GM12801 (cell line): ENCODE data around the gene HOXA10.

Source experiments
- TF ChIP-seq, protein P1 (sequence below): IDR thresholded peaks from one replicate; pipeline ENCODE4 v1.5.1; 2011; ENCODE audit warnings: control low read depth; ENCODE audit not compliant: insufficient read length; ENCODE audit errors: extremely low read depth

The HOXA10 gene

DNA sequence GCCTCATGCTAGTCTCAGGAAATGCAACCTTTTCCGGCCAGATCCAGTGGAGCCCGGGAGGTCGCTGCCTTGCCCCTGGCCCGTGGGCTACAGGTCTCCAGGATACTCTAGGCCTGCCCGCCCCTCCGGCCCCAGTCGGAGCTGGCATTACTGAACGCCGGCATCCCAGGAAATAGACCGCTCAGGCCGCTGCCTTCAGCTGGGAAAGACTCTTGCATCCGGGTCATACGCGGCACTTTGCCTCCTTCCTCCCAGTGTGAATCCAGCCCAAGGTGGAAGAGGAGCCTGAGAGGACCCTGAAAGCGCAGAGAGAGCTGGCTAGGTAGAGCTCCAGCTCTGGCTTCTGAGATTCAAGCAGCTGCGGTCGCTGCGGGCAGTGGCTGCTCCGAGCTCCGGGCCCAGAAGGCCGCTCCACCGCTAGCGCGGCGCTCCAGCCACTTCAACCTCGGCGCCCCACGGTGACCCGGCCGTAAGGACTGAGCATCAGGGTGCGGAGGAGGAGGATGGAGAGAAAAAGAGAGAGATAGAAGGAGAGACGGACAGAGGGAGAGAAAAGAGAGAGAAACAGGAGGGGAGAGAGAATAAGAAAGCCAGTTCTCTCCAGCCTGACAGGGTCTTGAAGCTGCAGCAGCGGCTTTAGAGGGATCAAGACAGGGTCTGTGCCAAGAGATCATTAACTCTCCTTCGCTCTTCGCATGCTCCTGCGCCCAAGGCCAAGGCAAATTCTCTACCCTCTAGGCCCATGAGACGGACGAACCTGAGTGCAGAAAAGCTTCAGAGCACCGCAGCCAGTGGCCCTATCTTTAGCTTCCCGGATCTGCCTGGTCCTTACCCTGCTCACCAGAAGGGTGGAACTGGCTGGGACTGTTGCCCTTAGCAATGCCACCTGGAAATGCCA is 1.8 kb upstream of the HOXA10 start:
- TF ChIP-seq, protein P1, sequence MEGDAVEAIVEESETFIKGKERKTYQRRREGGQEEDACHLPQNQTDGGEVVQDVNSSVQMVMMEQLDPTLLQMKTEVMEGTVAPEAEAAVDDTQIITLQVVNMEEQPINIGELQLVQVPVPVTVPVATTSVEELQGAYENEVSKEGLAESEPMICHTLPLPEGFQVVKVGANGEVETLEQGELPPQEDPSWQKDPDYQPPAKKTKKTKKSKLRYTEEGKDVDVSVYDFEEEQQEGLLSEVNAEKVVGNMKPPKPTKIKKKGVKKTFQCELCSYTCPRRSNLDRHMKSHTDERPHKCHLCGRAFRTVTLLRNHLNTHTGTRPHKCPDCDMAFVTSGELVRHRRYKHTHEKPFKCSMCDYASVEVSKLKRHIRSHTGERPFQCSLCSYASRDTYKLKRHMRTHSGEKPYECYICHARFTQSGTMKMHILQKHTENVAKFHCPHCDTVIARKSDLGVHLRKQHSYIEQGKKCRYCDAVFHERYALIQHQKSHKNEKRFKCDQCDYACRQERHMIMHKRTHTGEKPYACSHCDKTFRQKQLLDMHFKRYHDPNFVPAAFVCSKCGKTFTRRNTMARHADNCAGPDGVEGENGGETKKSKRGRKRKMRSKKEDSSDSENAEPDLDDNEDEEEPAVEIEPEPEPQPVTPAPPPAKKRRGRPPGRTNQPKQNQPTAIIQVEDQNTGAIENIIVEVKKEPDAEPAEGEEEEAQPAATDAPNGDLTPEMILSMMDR: no peak

DNA sequence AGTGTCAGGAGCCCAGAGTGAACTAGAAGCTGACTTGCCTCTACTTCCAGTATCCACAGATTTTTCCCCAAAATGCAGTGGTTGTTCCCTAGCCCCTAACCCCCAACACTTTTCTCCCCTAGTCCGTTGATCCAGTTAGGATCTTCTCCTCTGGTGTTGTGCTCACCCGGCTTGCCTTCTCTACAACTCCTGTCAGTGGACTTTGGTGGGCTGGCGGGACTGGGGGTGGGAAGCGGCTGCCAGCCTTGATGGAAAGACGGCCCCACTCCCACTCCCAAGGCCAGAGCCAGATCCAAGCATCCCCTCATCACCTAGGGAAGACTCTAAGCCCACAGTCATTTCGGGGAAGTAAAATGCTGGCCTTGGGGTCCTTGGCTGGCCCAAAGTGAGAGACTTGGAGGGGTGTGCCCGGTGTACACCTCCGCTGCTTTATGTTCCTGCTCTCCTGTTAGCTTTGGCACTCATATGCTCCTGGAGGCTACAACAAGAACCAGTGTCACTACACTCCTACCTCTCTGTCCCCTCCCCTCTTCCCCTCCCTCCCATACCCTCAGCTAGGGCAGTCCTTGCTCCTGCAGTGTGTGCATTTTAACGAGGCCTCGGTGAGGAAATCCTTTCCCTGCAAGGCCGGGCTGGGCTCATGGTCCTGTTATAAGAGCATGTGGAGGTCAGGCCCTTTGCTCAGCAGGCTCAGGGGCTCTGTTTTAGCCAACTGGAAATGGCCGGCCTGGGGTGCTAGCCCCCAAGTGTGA is 930 bp upstream of the HOXA10 start:
- TF ChIP-seq, protein P1: no peak

DNA sequence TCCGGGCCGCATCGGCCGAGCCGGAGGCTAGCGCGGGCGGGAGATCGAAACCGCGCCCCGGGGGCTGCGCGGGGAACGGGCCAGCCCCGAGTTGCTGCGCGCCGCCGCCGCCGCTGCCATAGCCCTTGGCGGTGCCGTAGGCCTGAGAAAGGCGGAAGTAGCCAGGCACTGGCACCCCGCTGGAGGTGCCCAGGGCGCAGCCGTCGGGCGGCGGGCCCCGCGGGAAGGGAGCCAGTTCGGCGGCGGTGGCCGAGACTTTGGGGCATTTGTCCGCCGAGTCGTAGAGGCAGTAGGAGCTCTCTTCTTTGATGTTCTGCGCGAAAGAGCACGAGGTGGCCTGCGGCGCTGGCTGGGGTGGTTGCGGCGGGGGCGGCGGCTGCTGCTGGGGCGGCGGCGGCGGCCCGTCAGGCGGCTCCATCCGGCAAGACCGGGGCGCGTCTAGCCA is 587 bp downstream of the HOXA10 start:
- TF ChIP-seq, protein P1: no peak

DNA sequence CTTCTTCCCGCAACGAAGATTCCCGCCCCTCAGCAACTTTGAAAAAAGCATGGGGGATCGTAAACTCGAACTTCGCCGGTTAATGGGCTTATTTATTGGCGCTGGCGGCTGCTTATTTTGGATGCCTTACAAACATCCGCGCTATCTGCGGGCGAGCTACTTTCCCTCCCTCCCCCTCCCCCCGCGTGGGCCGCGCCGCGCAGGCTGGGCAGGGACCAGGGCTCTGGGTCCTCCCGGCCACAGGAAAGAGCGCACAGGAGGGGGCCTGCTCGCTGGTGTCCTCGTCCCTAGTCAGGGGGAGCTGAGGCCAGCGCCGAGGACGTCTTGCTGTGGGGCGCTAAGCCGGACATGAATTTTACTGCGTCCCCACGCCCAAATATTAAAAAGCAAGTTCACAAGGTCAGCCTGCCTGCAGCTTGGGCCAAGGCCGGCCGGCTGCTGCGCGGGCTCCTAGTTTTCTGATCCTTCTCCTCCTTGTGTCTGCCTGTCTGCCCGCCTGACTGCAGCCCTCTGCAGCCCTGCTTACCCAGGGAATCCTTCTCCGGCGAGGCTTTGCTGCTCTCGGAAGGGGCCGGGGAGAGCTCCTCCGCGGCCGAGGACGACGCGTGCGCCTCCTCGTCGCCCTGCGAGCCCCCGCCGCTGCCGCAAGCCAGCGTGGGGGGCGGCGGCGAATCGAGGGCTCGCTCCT is 1.2 kb downstream of the HOXA10 start:
- TF ChIP-seq, protein P1: no peak

DNA sequence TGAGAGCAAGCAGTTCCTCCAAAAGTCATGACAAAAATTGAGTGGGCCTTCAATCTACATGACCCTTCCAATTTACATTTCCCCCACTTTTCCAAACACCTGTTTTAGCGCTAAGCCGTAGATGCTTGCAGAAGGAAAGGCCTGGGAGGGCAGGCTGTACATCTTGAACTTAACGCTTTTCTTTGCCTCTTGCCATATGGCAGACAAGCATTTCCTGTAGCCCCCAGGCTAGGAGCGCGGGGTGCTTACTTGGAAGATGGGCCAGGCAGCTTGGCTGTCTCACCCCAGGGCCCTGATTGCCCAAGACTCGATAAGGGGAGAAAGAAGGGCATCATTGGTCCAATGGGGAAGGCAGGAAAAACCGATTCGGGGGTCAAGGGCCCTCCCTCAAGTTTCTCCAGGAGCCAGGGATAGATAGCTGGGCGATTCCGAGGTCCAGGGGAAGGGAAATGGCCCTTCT is 1.8 kb downstream of the HOXA10 start:
- TF ChIP-seq, protein P1: no peak

DNA sequence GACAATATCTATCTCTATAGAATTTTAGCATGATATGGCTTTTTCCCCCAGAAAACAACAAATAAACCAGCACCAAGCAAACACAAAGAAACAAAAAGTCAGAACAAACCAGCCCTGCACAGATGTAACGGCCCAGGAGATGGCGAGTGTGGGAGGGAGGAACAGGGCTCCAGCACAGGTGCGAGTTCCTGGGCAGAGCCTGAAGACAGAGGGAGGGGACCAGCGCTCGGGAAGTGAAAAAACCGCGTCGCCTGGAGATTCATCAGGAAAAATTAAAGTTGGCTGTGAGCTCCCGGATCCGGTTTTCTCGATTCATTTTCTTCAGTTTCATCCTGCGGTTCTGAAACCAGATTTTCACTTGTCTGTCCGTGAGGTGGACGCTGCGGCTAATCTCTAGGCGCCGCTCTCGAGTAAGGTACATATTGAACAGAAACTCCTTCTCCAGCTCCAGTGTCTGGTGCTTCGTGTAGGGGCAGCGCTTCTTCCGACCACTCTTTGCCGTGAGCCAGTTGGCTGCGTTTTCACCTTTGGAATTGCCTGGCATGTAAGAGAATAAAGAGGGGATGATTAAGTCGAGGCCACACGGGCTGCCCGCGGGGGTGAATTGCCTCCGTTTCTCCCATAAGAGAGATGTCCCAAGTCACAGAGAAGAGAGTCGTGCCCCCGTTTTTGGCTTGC is 2.3 kb downstream of the HOXA10 start:
- TF ChIP-seq, protein P1: no peak
